ENCODE data around the gene MAF. TPM values are rescaled to one million over a fixed set of nuclear protein-coding genes. Genes with fewer than 3 reads are reported as not detected.
A peak's percentile ranks its signal among the peaks of the same experiment; 100 is the strongest.

MAF gene
- total and polyA plus RNA-seq, 2 of the 13 experiments (the other 11 are each of a cell fraction or from before 2014, with no cell fraction given): 0.07 to 0.31 TPM

GRCh38 chr16:79601092-79601930 lies 774 bp upstream of the MAF start (continued):
- TF ChIP-seq SRSF9 (IDR thresholded peaks at IDR 0.05; ENCODE audit: borderline replicate concordance, insufficient read depth, low read depth, low read length, poor library complexity, severe bottlenecking): no peak
- TF ChIP-seq, protein P1, sequence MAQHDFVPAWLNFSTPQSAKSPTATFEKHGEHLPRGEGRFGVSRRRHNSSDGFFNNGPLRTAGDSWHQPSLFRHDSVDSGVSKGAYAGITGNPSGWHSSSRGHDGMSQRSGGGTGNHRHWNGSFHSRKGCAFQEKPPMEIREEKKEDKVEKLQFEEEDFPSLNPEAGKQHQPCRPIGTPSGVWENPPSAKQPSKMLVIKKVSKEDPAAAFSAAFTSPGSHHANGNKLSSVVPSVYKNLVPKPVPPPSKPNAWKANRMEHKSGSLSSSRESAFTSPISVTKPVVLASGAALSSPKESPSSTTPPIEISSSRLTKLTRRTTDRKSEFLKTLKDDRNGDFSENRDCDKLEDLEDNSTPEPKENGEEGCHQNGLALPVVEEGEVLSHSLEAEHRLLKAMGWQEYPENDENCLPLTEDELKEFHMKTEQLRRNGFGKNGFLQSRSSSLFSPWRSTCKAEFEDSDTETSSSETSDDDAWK (CRISPR knock-in tag; IDR thresholded peaks at IDR 0.05): no peak
- no peak for TF ChIP-seq ZNF562 (CRISPR knock-in tag; IDR thresholded peaks at IDR 0.05; ENCODE audit: borderline replicate concordance)
- TF ChIP-seq ZNF883 (CRISPR knock-in tag; IDR thresholded peaks at IDR 0.05; ENCODE audit: not compliant biosample characterization): no peak
- TF ChIP-seq ZNF10 (CRISPR knock-in tag; IDR thresholded peaks at IDR 0.05; ENCODE audit: borderline replicate concordance, low read depth): no peak
- no peak for TF ChIP-seq PLSCR1 (CRISPR knock-in tag; IDR thresholded peaks at IDR 0.05; ENCODE audit: borderline replicate concordance)
- TF ChIP-seq CBX2 (IDR thresholded peaks at IDR 0.05; ENCODE audit: low read depth, low read length): peak; percentile 44; the same call in 1 of the 2 replicates
- no peak for TF ChIP-seq CBX2 (CRISPR knock-in tag; IDR thresholded peaks at IDR 0.05; ENCODE audit: low read depth)
- peak; percentile 61; the same call in 1 of the 2 replicates for TF ChIP-seq HDAC1 (CRISPR knock-in tag; IDR thresholded peaks at IDR 0.05)
- TF ChIP-seq ZNF263 (CRISPR knock-in tag; IDR thresholded peaks at IDR 0.05): no peak
- no peak for TF ChIP-seq ZFP36L2 (CRISPR knock-in tag; IDR thresholded peaks at IDR 0.05)
- TF ChIP-seq SMAD3 (CRISPR knock-in tag; IDR thresholded peaks at IDR 0.05): no peak
- 0 out of 2 replicates have a peak, but pooled peaks have one; percentile 34 for TF ChIP-seq ZNF878 (CRISPR knock-in tag; IDR thresholded peaks at IDR 0.05)
- no peak for TF ChIP-seq ZNF790 (CRISPR knock-in tag; IDR thresholded peaks at IDR 0.05; ENCODE audit: borderline replicate concordance)
- TF ChIP-seq TBX3 (IDR thresholded peaks at IDR 0.05; ENCODE audit: borderline replicate concordance): peak; percentile 54; the same call in 1 of the 2 replicates
- TF ChIP-seq PRMT3 (CRISPR knock-in tag; IDR thresholded peaks at IDR 0.05; ENCODE audit: borderline replicate concordance, low read depth): 0 out of 2 replicates have a peak, but pooled peaks have one; percentile 54
- peak; percentile 61; the same call in 1 of the 2 replicates for TF ChIP-seq ZSCAN31 (CRISPR knock-in tag; IDR thresholded peaks at IDR 0.05; ENCODE audit: low read depth)
- no peak for TF ChIP-seq NONO (IDR thresholded peaks at IDR 0.05)
- peak; percentile 86 for TF ChIP-seq NONO (CRISPR knock-in tag; conservative IDR thresholded peaks at IDR 0.05)
- TF ChIP-seq XRCC5 (optimal IDR thresholded peaks at IDR 0.05; ENCODE audit: low read length): peak; percentile 58
- no peak for TF ChIP-seq AKAP8 (CRISPR knock-in tag; IDR thresholded peaks at IDR 0.05)
- no peak for TF ChIP-seq ATF2 (CRISPR knock-in tag; IDR thresholded peaks at IDR 0.05)
- TF ChIP-seq MXD4 (CRISPR knock-in tag; IDR thresholded peaks at IDR 0.05): 0 out of 2 replicates have a peak, but pooled peaks have one; percentile 43
- TF ChIP-seq ARNT2 (CRISPR knock-in tag; IDR thresholded peaks at IDR 0.05; ENCODE audit: low read depth): peak; percentile 81
- 0 out of 2 replicates have a peak, but pooled peaks have one; percentile 4 for TF ChIP-seq ZNF335 (CRISPR knock-in tag; IDR thresholded peaks at IDR 0.05)
- no peak for TF ChIP-seq CERS6 (CRISPR knock-in tag; IDR thresholded peaks at IDR 0.05)
